NCI-H345 treated with DMSO at 0.1 percent for 48 hours (cell line): Measurements from ENCODE around the gene ATAD3B.
"Not testable (repeated sequence)": the region's sequence is repeated elsewhere in the genome, so short reads cannot be mapped to it uniquely, and the experiment has no call there.

ENCODE experiments used
- DNase-seq: peaks from one replicate; lab custom pipeline; 2025; ENCODE audit not compliant: unreplicated experiment; lab: John Stamatoyannopoulos, UW

ATAD3B gene, protein sequence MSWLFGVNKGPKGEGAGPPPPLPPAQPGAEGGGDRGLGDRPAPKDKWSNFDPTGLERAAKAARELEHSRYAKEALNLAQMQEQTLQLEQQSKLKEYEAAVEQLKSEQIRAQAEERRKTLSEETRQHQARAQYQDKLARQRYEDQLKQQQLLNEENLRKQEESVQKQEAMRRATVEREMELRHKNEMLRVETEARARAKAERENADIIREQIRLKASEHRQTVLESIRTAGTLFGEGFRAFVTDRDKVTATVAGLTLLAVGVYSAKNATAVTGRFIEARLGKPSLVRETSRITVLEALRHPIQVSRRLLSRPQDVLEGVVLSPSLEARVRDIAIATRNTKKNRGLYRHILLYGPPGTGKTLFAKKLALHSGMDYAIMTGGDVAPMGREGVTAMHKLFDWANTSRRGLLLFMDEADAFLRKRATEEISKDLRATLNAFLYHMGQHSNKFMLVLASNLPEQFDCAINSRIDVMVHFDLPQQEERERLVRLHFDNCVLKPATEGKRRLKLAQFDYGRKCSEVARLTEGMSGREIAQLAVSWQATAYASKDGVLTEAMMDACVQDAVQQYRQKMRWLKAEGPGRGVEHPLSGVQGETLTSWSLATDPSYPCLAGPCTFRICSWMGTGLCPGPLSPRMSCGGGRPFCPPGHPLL

DNA sequence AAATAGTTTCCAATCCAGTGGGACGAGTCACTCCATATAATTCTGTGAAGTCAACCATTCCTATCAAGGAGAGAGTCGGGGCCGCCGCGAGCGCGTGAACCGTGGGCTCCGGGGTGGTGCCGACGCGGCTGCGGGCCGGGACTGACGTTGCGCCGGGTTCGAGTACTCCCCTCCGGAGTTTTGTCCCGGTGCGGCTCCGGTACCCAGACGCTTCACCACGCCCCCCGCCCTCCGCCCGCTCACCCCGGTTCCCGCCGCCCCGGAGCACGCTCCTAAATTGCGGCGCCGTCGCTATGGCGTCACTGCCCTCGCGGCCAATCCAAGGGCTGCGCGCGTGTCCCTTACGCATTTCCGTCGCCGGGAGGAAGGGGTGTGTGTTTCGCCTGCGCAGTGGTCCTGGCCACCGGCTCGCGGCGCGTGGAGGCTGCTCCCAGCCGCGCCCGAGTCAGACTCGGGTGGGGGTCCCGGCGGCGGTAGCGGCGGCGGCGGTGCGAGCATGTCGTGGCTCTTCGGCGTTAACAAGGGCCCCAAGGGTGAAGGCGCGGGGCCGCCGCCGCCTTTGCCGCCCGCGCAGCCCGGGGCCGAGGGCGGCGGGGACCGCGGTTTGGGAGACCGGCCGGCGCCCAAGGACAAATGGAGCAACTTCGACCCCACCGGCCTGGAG lies at the start of gene ATAD3B:
Gene ATAD3B (plus strand): TSS at position 377 of the 664 bp plus-strand sequence. CDS start 120 bp downstream, at position 497.
- peak; percentile 62 for DNase-seq

DNA sequence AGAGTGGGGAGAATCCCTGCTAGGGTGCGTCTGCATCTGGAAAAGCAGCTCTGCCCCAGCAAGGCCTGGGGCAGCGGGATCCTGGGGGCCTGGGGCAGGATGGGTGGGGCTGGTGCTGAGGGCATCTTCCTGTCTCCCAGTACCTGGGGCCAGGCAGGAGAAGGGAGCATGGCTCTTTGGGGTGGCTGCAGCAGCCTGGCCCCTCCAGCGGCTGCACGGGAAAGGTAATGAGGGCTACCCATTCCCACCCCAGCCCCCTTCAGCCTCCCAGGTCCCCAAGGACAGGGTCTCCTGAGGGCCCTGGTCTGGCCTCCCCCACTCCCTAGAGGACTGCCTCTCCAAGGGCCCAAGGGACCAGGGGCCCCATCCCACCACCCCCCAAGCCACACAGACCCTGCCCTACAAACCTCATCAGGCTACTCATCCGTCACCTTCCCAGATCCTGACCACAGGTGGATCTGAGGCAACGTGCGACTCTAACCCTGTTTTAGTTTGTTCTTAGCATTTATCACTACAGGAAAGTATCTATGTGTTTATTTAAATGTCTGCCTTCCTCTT lies 49.6 kb upstream of the ATAD3B start:
- DNase-seq: no peak

DNA sequence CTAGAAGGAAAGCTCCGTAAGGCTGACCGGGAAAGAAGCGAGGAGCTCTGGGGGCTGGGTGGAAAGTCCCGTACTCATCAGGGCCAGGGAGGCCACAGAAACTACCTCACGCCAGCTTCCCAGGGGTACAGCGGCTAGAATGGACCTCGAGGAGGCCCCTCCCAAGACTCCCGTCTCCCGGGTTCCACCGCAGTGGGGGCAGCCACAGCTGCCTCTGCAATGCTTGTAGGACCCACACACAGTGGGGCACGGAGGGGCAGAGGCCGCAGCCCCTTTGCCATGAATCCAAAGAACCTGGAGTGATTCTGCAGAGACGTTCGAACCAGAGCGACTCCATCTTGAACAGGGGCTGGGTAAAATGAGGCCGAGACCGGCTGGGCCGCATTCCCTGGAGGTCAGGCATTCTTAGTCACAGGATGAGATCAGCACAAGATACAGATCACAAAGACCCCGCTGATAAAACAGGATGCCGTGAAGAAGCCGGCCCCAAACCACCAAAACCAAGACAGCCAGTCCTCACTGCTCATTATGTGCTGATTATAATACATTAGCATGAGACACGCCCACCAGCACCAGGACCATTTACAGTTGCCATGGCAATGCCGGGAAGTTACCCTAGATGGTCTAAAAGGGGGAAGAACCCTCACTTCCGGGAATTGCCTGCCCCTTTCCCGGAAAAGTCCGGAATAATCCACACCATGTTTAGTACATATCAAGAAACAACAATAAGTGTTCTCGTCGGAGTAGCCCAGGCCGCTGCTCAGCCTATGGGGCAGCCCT lies 48.9 kb upstream of the ATAD3B start:
- no peak for DNase-seq

DNA sequence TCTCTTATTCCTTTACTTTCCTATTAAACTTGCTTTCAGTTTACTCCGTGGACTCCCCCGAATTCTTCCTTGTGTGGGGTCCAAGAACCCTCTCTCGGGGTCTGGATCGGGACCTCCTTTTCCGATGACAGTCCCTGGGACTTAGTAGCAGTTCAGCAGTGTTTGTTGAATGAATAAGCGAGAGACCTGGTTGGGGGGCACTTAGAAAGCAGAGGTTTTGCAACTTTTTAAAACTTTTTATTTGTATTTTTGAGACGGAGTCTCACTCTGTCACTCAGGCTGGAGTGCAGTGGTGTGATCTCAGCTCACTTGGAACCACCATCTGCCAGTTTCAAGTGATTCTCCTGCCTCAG lies 48.3 kb upstream of the ATAD3B start:
- DNase-seq: no peak

DNA sequence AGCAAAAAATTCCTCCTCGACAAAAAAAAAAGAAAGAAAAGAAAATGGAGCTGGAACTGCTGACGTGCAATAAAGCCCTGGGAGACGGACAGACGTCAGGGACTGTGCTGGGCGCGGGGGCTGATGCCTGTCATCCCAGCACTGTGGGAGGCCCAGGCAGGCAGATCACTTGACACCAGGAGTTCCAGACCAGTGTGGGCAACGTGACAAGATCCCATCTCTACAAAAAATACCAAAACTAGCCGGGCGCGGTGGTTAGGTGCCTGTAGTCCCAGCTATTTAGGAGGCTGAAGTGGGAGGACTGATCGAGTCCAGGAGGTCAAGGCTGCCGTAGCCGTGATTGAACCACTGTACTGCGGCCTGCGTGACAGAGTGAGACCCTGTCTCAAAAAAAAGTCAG lies 46.9 kb upstream of the ATAD3B start:
- no peak for DNase-seq

DNA sequence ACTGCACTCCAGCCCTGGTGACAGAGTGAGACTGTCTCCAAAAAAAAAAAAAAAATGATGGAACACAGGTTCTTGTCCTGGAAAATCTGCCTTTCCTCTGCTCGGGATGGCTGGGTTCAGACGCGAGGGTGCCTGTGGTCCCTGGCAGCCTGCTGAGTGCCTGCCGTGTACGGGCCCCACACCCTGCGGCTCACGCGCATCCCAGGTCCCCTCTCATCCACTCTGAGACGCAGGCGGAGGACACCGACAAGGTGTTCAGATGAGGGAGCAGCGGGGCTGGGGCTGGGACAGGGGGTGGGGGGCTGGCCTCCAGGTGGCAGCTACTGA lies 46.2 kb upstream of the ATAD3B start:
- no peak for DNase-seq

DNA sequence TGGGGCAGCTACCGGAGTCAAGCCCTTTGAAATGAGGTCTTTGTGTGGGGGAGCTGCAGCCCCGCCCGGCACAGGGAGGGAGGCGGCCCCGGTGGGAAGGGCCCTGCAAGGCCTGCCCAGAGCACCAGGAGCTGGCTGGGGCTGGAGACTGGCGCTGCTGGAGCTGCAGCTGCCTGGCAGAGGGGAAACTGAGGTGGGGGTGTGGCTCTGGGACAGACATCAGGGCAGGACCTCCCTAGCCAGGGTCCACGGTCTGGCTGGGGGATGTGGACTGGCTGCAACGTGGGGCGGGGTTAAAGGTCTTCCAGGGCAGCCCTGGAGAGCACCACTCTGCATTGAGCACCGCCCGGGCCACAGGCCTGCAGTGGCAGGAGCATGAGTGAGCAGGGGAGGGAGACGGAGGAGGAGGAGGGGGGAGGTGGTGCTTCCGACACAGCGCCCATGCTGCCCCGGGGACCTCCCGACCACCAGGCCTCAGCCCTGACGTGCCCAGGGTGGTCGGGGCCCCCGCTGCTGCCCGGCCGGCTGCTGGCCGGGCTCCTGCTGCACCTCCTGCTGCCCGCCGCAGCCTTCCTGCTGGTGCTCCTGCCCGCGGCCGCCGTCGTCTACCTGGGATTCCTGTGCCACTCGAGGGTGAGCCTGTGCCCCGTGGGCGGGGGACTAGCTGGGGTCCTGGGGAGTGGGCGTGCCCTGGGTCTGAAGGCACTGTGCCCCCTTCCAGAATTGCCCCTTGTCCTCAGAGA lies 45.6 kb upstream of the ATAD3B start:
- DNase-seq: no peak

DNA sequence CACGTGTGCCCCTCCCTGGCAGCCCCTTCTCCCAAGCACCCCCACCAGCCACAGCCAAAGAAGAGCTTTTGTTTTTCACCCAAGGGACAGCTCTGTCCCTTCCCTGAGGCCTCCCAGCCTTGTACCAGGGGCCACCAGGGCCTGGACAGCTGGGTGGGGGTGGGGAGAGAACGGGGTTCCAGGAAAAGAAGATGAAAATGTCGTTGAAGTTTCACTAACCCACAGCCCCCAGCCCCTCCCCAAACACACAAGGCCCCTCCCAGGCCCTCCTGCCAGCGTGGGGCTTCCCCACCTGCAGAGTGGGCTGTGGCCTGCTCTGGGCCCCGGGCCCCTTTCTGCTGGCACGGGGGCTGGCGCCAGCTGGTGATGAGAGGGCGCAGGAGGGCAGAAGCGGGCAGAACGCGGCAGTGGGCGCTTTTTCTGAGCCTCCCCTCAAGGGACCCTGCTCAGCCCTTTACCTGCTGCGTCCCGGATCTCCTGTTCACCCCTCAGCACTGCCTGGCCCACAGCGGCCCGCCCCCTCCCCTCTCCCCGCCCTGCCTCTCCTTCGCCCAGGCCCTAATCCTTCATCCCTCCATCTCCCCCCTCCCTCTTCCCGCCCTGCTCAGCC lies 45.0 kb upstream of the ATAD3B start:
- DNase-seq: no peak

DNA sequence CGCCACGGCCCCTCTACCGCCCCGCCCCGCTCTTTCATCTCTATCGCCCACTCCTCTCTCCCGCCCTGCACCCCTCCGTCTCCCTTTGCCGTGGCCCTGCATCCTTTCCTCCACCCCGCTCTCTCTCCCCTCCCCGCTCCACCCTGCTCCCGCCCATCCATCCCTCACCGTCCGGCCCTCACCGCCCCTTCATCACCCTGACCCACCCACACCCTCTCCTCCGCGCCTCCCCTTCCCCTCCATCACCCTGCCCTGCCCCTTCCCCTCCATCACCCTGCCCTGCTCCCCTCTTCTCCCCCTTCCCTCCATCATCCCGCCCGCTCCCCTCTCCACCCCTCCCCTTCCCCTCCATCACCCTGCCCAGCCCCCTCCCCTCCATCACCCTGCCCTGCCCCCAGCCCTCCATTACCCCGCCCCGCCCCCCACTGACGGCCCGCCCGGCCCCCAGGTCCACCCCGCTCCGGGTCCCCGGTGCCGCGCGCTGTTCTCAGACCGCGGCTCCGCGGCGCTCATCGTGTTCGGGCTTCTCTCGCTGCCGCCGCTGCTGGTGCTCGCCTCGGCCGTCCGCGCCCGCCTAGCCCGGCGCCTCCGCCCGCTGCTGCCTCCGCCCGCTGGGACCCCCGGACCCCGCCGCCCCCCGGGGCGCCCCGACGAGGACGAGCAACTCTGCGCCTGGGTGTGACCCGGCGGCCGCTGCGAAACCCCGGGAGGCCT lies 44.3 kb upstream of the ATAD3B start:
- DNase-seq: no peak

DNA sequence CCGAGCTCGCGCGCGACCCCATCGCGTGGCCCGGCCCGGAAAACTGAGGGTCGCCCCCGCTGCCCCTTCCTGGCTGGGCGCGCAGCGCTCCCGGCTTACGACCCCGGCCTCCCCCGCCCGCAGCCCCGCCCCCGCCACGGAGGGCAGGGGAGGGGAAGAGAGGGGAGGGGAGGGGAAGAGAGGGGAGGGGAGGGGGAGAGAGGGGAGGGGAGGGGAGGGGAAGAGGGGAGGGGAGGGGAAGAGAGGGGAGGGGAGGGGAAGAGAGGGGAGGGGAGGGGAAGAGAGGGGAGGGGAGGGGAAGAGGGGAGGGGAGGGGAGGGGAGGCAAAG lies 43.8 kb upstream of the ATAD3B start:
- no peak for DNase-seq

DNA sequence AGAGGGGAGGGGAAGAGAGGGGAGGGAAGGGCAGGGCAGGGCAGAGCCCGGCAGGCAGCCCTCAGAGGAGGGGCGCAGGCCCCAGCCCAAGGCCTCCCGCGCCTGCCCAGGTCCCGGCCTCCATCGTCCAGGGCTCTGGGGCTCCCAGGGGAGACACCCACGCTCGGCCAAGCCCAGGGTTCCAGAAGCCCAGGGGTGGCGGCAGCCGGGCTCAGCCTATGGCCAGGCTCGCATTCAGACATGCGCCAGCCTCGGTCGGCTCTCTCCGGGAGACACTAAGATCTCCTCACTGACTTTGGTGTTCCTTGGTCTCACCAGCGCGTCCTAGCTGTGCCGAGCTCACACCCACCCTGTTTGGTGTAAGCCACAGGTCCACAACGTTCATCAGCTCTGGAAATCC lies 43.4 kb upstream of the ATAD3B start:
- no peak for DNase-seq

DNA sequence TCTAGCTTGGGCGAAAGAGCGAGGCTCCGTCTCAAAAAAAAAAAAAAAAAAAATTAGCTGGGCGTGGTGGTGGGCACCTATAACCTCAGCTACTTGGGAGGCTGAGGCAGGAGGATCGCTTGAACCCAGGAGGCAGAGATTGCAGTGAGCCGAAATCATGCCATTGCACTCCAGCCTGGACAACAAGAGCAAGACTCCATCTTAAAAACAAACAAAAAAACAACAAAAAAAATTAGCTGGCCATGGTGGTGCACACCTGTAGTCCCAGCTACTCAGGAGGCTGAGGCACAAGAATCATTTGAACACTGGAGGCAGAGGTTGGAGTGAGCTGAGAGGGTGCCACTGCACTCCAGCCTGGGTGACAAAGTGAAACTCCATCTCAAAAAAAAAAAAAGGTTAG lies 42.6 kb upstream of the ATAD3B start:
- not testable (repeated sequence) for DNase-seq

DNA sequence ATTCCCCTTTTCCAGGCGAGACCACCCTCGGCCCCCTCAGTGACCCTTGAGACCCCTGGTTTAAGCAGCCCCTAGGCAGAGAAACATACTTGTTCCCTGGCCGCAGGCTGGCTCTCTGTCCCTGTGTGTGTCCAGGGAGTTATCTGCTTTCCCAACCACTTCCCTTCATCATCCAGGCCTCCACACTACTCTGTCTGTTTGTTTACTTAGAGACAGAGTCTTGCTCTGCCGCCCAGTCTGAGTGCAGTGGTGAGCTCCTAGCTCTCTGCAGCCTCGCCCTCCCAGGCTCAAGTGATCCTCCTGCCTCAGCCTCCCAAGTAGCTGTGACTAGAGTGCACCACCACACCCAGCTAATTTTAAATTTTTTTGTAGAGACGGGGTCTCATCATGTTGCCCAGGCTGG lies 41.9 kb upstream of the ATAD3B start:
- DNase-seq: no peak

DNA sequence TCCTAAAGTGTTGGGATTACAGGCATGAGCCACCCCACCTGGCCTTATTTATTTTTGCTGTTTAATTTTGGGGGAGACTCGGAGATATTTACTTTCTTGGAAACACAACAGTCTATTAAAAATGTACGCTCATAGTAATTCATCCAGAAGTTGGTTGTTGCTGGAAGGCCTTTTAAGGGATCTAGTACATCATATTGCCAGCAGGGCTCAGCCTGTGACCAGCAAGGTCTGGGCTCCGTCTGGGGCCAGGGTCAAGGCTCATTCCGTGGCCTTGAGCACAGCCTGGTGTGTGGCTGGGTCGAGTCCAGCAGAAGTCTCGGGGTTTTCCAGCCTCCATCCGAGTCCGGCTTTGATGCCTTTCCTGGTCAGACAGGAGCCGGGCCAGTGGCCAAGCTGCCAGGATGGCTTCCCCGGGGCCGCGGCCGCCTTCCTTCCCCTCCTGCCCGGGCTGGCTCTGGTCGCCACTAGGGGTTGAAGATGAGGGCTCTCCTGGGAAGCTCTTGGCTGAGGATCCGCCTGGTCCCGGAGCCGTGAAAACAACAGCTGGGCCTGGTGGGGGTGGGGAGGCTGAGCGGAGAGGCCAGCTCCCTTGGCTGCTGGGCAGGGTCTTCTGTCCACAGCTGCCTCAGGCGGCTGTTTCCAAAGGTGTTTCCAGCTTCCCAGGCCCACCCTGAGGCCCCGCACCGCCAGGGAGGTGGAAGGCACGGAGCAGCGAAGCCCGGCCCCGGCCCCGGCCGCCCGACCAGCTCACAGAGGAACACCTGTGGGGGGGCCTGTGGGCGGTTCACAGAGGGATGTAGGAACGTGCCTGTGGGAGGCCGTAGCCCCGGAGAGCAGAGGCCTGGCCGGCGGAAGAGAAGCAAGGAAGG lies 41.2 kb upstream of the ATAD3B start:
- DNase-seq: no peak

DNA sequence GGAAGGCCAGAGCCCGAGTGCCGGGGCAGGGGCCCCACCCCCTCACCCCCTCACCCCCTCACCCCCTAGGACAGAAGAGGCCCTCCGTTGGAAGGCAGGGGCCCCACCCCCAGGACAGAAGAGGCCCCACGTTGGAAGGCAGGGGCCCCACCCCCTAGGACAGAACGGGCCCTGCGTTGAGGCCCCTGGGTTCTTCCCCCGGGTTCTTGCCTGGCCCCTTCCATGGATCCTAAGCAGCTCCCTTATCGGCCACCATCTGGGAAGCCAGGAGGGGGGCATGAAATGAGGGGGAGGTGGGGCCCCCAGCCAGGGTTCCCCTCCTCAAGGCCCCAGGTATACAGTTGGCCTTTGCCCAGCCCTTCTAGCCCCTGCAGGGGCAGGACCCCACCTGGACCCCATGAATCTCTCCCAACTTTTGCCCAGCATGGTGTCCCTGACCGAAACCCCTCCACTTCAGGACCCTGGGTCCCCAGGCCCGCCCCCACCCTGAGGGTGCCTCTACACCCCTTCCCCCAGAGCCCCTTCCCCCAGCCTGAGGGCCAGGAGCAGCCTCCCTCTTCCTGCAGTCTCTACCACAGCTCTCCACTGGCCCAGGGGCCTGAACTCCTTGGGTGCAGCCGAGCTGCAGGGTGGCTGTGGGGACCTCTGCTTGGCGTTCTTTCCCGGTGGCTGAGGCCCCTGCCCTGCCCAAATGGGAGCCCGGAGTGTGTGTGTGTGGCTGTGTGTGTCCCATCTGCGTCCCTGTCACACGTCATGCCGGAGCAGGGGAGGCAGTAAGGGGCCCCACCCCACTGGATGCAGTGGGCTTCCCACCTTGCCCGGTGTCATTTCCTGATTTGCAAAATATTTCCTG lies 40.3 kb upstream of the ATAD3B start:
- DNase-seq: no peak

DNA sequence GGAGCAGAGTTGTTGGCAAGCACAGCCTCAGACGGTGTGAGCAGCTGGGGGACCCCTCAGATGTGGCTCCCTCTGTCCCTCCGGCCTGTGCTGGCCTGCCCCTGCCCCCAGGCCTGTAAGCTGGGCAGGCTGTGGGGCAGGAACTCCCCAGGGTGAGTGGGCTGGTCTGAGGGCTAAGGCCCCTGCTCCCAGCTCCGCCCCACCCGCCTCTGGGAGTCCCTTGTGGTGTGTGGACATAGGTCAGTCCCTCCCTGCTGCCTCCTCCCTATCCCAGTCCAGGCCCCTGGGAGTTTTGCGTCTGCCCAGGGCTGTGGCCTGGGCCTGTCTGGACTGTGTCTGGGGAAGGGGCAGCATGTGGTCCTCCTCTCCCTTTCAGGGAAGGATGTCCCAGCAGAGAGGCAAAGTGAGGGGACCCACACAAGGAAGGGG lies 39.7 kb upstream of the ATAD3B start:
- DNase-seq: no peak

DNA sequence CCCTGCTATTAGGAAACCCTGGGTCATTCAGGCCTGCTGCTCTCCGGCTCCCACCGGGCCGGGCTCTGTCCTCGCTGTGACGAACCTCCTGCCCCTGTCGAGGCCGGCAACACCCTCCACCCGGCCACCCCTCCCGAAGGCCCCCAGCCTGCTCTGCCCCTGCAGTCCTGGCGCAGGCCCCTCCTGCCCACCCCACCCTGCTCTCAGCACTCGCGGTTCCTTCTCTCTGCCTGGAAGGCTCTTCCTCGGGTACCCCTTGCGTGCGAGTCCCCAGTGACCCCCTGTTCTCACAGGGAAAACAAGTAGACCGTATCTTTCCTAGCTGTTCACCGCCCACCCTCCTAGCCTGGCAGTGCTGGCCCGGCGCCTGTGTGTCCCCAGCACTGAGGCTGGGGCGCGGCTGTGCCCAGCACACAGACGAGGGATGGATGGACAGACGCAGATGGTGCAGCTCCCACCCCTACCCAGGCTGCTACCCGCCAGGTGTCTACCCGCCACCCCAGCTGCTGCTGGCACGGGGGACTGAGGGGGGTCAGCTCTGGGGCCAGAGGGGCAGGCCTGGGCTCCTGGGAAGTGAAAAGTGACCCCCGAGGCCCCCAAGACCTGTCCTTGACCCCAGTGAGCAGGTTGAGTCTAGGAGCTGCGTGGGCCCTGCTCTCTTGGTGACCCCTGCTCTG lies 39.2 kb upstream of the ATAD3B start:
- no peak for DNase-seq
